Measurements from ENCODE around the gene NTN1. TPM values are rescaled to one million over a fixed set of nuclear protein-coding genes. Genes with fewer than 3 reads are reported as not detected.
A peak's percentile ranks its signal among the peaks of the same experiment; 100 is the strongest.

Gene NTN1
- total RNA-seq, 2 donors from 2014 or later = 0.59 to 1.2 TPM

GRCh38 chr17:9116861-9117568, 95.7 kb downstream of the NTN1 start:
- no peak for ATAC-seq
- Mint-ChIP-seq H3K9me3 (peaks cover 0 to 4% of the 10 kb centered on the region in 2 donors), H3K36me3 (no peaks in the 10 kb centered on the region), H3K27ac (peak overlapping the region in 1 of 2 donors; percentile 21)
- DNase-seq (ENCODE audit: low spot score in 2 of 2) = no peak

GRCh38 chr17:9120471-9120870, 99.2 kb downstream of the NTN1 start:
- DNase-seq (ENCODE audit: low spot score in 2 of 2) = peak in 1 of 2 donors; percentile 48

GRCh38 chr17:9121186-9121820, 100.0 kb downstream of the NTN1 start:
- Mint-ChIP-seq H3K36me3 (no peaks in the 10 kb centered on the region), H3K27ac (no peak overlapping the region), H3K9me3 (peaks cover 0 to 4% of the 10 kb centered on the region in 2 donors)
- no peak for DNase-seq (ENCODE audit: low spot score in 2 of 2)
- ATAC-seq = no peak

More at GRCh38 chr17:9120471-9120870, 99.2 kb downstream of the NTN1 start:
- no peak for ATAC-seq
- no peaks in the 10 kb centered on the region for H3K36me3 Mint-ChIP-seq
- H3K9me3 Mint-ChIP-seq = peaks cover 0 to 4% of the 10 kb centered on the region in 2 donors
- H3K27ac Mint-ChIP-seq = no peak overlapping the region

GRCh38 chr17:9123594-9124553, 102.6 kb downstream of the NTN1 start:
- ATAC-seq (peak in 1 of 2 donors; percentile 89), DNase-seq (ENCODE audit: low spot score in 2 of 2) (no peak)
- Mint-ChIP-seq H3K27ac (no peak overlapping the region), H3K36me3 (no peaks in the 10 kb centered on the region), H3K9me3 (peaks cover 0 to under 1% of the 10 kb centered on the region in 2 donors)

- no peak for ATAC-seq
- H3K27ac Mint-ChIP-seq = peak overlapping the region in 1 of 2 donors; percentile 27
- no peaks in the 10 kb centered on the region for H3K36me3 Mint-ChIP-seq
- no peaks in the 10 kb centered on the region for H3K9me3 Mint-ChIP-seq
- no peak for DNase-seq (ENCODE audit: low spot score in 2 of 2)
Measured at GRCh38 chr17:9124554-9124935, 103.2 kb downstream of the NTN1 start.

- no peak for DNase-seq (ENCODE audit: low spot score in 2 of 2)
- Mint-ChIP-seq H3K36me3 (no peaks in the 10 kb centered on the region), H3K9me3 (no peaks in the 10 kb centered on the region), H3K27ac (no peak overlapping the region)
- ATAC-seq = no peak
Measured at GRCh38 chr17:9125722-9126121, 104.4 kb downstream of the NTN1 start.

GRCh38 chr17:9127340-9127739, 106.0 kb downstream of the NTN1 start:
- no peaks in the 10 kb centered on the region for H3K36me3 Mint-ChIP-seq

GRCh38 chr17:9131371-9131770, 110.1 kb downstream of the NTN1 start:
- DNase-seq (ENCODE audit: low spot score in 2 of 2) = no peak
- H3K9me3 Mint-ChIP-seq = no peaks in the 10 kb centered on the region
- H3K36me3 Mint-ChIP-seq = no peaks in the 10 kb centered on the region
- H3K27ac Mint-ChIP-seq = no peak overlapping the region
- no peak for ATAC-seq

More at GRCh38 chr17:9127340-9127739, 106.0 kb downstream of the NTN1 start:
- Mint-ChIP-seq H3K27ac (no peak overlapping the region), H3K9me3 (no peaks in the 10 kb centered on the region)
- ATAC-seq (no peak), DNase-seq (ENCODE audit: low spot score in 2 of 2) (no peak)

GRCh38 chr17:9132291-9132690, 111.0 kb downstream of the NTN1 start:
- H3K27ac Mint-ChIP-seq = no peak overlapping the region
- no peaks in the 10 kb centered on the region for H3K9me3 Mint-ChIP-seq
- ATAC-seq (no peak), DNase-seq (ENCODE audit: low spot score in 2 of 2) (no peak)
- H3K36me3 Mint-ChIP-seq = no peaks in the 10 kb centered on the region

- ATAC-seq (no peak), DNase-seq (ENCODE audit: low spot score in 2 of 2) (no peak)
- H3K27ac Mint-ChIP-seq = peak overlapping the region in 1 of 2 donors; percentile 34
- H3K9me3 Mint-ChIP-seq = no peaks in the 10 kb centered on the region
- H3K36me3 Mint-ChIP-seq = no peaks in the 10 kb centered on the region
Measured at GRCh38 chr17:9132944-9133610, 111.8 kb downstream of the NTN1 start.

- no peak for DNase-seq (ENCODE audit: low spot score in 2 of 2)
- ATAC-seq = no peak
- H3K27ac Mint-ChIP-seq = no peak overlapping the region
- H3K9me3 Mint-ChIP-seq = no peaks in the 10 kb centered on the region
- no peaks in the 10 kb centered on the region for H3K36me3 Mint-ChIP-seq
Measured at GRCh38 chr17:9138161-9138717, 116.9 kb downstream of the NTN1 start.

- H3K27ac Mint-ChIP-seq = no peak overlapping the region
- ATAC-seq = no peak
- DNase-seq (ENCODE audit: low spot score in 2 of 2) = no peak
- no peaks in the 10 kb centered on the region for H3K9me3 Mint-ChIP-seq
- no peaks in the 10 kb centered on the region for H3K36me3 Mint-ChIP-seq
Measured at GRCh38 chr17:9139695-9140094, 118.4 kb downstream of the NTN1 start.

- ATAC-seq (no peak), DNase-seq (ENCODE audit: low spot score in 2 of 2) (no peak)
- Mint-ChIP-seq H3K27ac (no peak overlapping the region), H3K9me3 (no peaks in the 10 kb centered on the region), H3K36me3 (no peaks in the 10 kb centered on the region)
Measured at GRCh38 chr17:9140550-9141424, 119.5 kb downstream of the NTN1 start.

GRCh38 chr17:9141425-9141753, 120.1 kb downstream of the NTN1 start:
- ATAC-seq = no peak
- Mint-ChIP-seq H3K36me3 (no peaks in the 10 kb centered on the region), H3K9me3 (no peaks in the 10 kb centered on the region), H3K27ac (no peak overlapping the region)
- DNase-seq (ENCODE audit: low spot score in 2 of 2) = no peak

GRCh38 chr17:9142772-9143494, 121.6 kb downstream of the NTN1 start:
- no peaks in the 10 kb centered on the region for H3K36me3 Mint-ChIP-seq
- H3K9me3 Mint-ChIP-seq = no peaks in the 10 kb centered on the region
- DNase-seq (ENCODE audit: low spot score in 2 of 2) (no peak), ATAC-seq (no peak)
- no peak overlapping the region for H3K27ac Mint-ChIP-seq

Measured in activated naive CD4-positive, alpha-beta T cell treated with anti-CD3 and anti-CD28 coated beads, Interleukin-2, amount 50 U/mL, for 72 hours (primary cell).